GM12878 (cell line): Measurements from ENCODE around the gene PNLIPRP2. TPM values are rescaled to one million over a fixed set of nuclear protein-coding genes. Genes with fewer than 3 reads are reported as not detected.

ENCODE experiments used
- ATAC-seq: fragments of 200-7000 bp; cut with Tn5 transposase; 3 replicates; pipeline ENCODE4 v1.9.1; 2020; ENCODE audit warnings: mild to moderate bottlenecking, moderate library complexity
- BruUV-seq: library from RNA; stranded (reverse); fragments of 400-500 nt; replicated peaks from 2 replicates; lab custom pipeline; 2021; lab: Mats Ljungman, UMichigan
- CTCF ChIA-PET: fragments of 300-600 bp; sonication (Branson Sonifier 250); formaldehyde crosslinking; extraction: SDS; loops from one replicate; lab custom pipeline; 2021; ENCODE audit warnings: inconsistent platforms; lab: Yijun Ruan, JAX
- POLR2A ChIA-PET: fragments of 350-600 bp; formaldehyde crosslinking; extraction: SDS; loops from one replicate; lab custom pipeline; 2021; ENCODE audit warnings: inconsistent platforms; lab: Charles Lee
- RAD21 ChIA-PET: fragments of 300-600 bp; sonication (Branson Sonifier 250); formaldehyde crosslinking; loops from one replicate; lab custom pipeline; 2023; ENCODE audit warnings: antibody characterized with exemption; ENCODE audit not compliant: unreplicated experiment; lab: Charles Lee
- SMC1A ChIA-PET: fragments of 300-600 bp; sonication (Branson Sonifier 250); formaldehyde crosslinking; loops from one replicate; lab custom pipeline; 2023; ENCODE audit not compliant: unreplicated experiment, uncharacterized antibody; lab: Charles Lee
- DNase-seq: peaks from one replicate; pipeline ENCODE4 v3.0.0-alpha.2; 2011; ENCODE audit warnings: low read depth, low spot score
- FAIRE-seq: peaks from 3 replicates; lab custom pipeline; 2011; peaks lifted over from hg19 to GRCh38; lab: Jason Lieb, UNC
- H2AFZ ChIP-seq: 2 replicates; pipeline ENCODE4 v1.6.0; 2011; ENCODE audit warnings: low read depth, low read length, control low read depth; ENCODE audit not compliant: control insufficient read depth
- H3K27ac ChIP-seq: 2 replicates; pipeline ENCODE4 v1.5.1; 2011; ENCODE audit warnings: control low read depth; ENCODE audit not compliant: control insufficient read depth, insufficient read depth
- H3K27me3 ChIP-seq, 2 experiments: replicated peaks in 1 of 2; 2 replicates each; pipeline versions ENCODE4 v1.6.0 to v1.6.1; 2011; ENCODE audit warnings: low read length in 1 of 2; ENCODE audit not compliant: control insufficient read depth in 2 of 2, insufficient read depth in 2 of 2
- H3K36me3 ChIP-seq, 2 experiments: 2 replicates each; pipeline ENCODE4 v1.5.1; 2011; ENCODE audit warnings: low read length in 1 of 2; ENCODE audit not compliant: control insufficient read depth in 2 of 2, insufficient read depth in 2 of 2
- H3K4me1 ChIP-seq: 2 replicates; pipeline ENCODE4 v1.6.1; 2011; ENCODE audit warnings: mild to moderate bottlenecking, low read length, moderate library complexity, mixed read lengths; ENCODE audit not compliant: control insufficient read depth, insufficient read depth
- H3K4me2 ChIP-seq: 2 replicates; pipeline ENCODE4 v1.6.0; 2011; ENCODE audit warnings: control low read depth; ENCODE audit not compliant: control insufficient read depth, insufficient read depth
- H3K4me3 ChIP-seq: fragments of 200-600 bp; sonication (generic); 2 replicates; pipeline ENCODE4 v1.5.1; 2016
- H3K79me2 ChIP-seq: 2 replicates; pipeline ENCODE4 v1.6.0; 2011; ENCODE audit warnings: low read length; ENCODE audit not compliant: control insufficient read depth, insufficient read depth
- H3K9ac ChIP-seq: 2 replicates; pipeline ENCODE4 v1.8.0; 2011; ENCODE audit warnings: low read length, control low read depth, mixed read lengths; ENCODE audit not compliant: control insufficient read depth, insufficient read depth
- H3K9me3 ChIP-seq: replicated peaks from 3 replicates; pipeline ENCODE4 v1.5.1; 2011; ENCODE audit warnings: mild to moderate bottlenecking, low read length; ENCODE audit not compliant: control insufficient read depth, insufficient read depth
- H4K20me1 ChIP-seq: 2 replicates; pipeline ENCODE4 v1.6.0; 2011; ENCODE audit not compliant: control insufficient read depth, insufficient read depth
- CEBPB ChIP-seq, 2 experiments: fragments of 150-350 bp in 1 of 2; IDR thresholded peaks; 2 replicates each; pipeline ENCODE4 v1.6.1; 2012 to 2014; ENCODE audit warnings: low read depth in 2 of 2, low read length in 2 of 2, borderline replicate concordance in 1 of 2, inconsistent platforms in 1 of 2
- GABPA ChIP-seq: IDR thresholded peaks from 2 replicates; pipeline ENCODE4 v1.6.1; 2014; ENCODE audit warnings: antibody characterized with exemption, low read depth, mild to moderate bottlenecking, inconsistent platforms
- HDAC2 ChIP-seq: fragments of 200-600 bp; sonication (generic); IDR thresholded peaks from 2 replicates; pipeline ENCODE4 v1.6.1; 2017
- KLF5 ChIP-seq: fragments of 450-650 bp; IDR thresholded peaks from 2 replicates; pipeline ENCODE4 v1.6.1; 2014; ENCODE audit warnings: mild to moderate bottlenecking; ENCODE audit not compliant: partially characterized antibody
- POU2F2 ChIP-seq: IDR thresholded peaks from 3 replicates; pipeline ENCODE4 v1.6.1; 2011; ENCODE audit warnings: low read depth, mild to moderate bottlenecking, low read length, borderline replicate concordance
- SP1 ChIP-seq: IDR thresholded peaks from one replicate; pipeline ENCODE4 v1.6.1; 2011; ENCODE audit warnings: low read depth, low read length
- ZNF207 ChIP-seq: fragments of 450-650 bp; IDR thresholded peaks from 2 replicates; pipeline ENCODE4 v1.6.1; 2014; ENCODE audit warnings: antibody characterized with exemption, mild to moderate bottlenecking, borderline replicate concordance
- WGBS: methylation state at CpG from one replicate; pipeline ENCODE4 v1.1.6; 2016; ENCODE audit warnings: low lambda C conversion rate; ENCODE audit not compliant: insufficient replicate concordance, insufficient coverage; ENCODE audit errors: missing lambda C conversion rate; 5-methylcytosine and 5-hydroxymethylcytosine counted together
- in situ Hi-C: fragments of 300-500 bp; cut with MboI; formaldehyde crosslinking; loops from 9 replicates; pipeline ENCODE4 v1.14.3; 2018; ENCODE audit warnings: mixed read lengths
- intact Hi-C: fragments of 100-400 bp; cut with micrococcal nuclease; formaldehyde crosslinking; loops from one replicate; pipeline ENCODE4 v1.14.2; 2022; ENCODE audit not compliant: unreplicated experiment
- polyA plus RNA-seq, 11 experiments: library from polyadenylated mRNA; depleted of rRNA in 4 of 11; unstranded in 6 of 11; stranded (reverse) in 5 of 11; fragments of >200 nt; fragmentation: Nextera tagmentation in 4 of 11; fragmentation: Illumina TruSeq in 1 of 11; extraction: Ambion mirVana in 4 of 11; extraction: Trizol in 1 of 11; gene quantifications; 1 replicate in 1 of 11; 2 replicates in 10 of 11; pipeline versions ENCODE4 v1.2.1 to v1.2.3, GENCODE V29; 2011 to 2016; ENCODE audit warnings: inconsistent platforms in 2 of 11, missing spikeins in 2 of 11, low read depth in 1 of 11
- total RNA-seq, 4 experiments: library from RNA; depleted of rRNA in 3 of 4; stranded (reverse); fragments of >200 nt in 3 of 4; fragmentation: Illumina TruSeq in 1 of 4; extraction: Trizol in 1 of 4; gene quantifications; 2 replicates each; pipeline versions ENCODE4 v1.2.1 to v1.2.3, GENCODE V29; 2013 to 2021
- TF ChIP-seq, protein P1 (sequence below): IDR thresholded peaks from 2 replicates; pipeline ENCODE4 v1.6.1; 2012; ENCODE audit warnings: low read length, inconsistent platforms
- TF ChIP-seq, protein P2 (sequence below): fragments of 450-650 bp; formaldehyde crosslinking; IDR thresholded peaks from 2 replicates; pipeline ENCODE4 v1.4.0; 2022; ENCODE audit warnings: mild to moderate bottlenecking, moderate library complexity
- TF ChIP-seq, protein P3 (sequence below): fragments of 450-650 bp; IDR thresholded peaks from 2 replicates; pipeline ENCODE4 v1.6.1; 2016; ENCODE audit warnings: mild to moderate bottlenecking
- TF ChIP-seq, protein P4 (sequence below): IDR thresholded peaks from 2 replicates; pipeline ENCODE4 v1.6.1; 2011; ENCODE audit warnings: mild to moderate bottlenecking, low read depth, low read length, moderate library complexity; ENCODE audit not compliant: insufficient replicate concordance
- TF ChIP-seq, protein P5 (sequence below): IDR thresholded peaks from 2 replicates; pipeline ENCODE4 v1.6.1; 2012; ENCODE audit warnings: low read depth, low read length, improper control_type of control experiment
- TF ChIP-seq, protein P6 (sequence below): fragments of 450-650 bp; IDR thresholded peaks from 2 replicates; pipeline ENCODE4 v1.6.1; 2017; ENCODE audit warnings: mild to moderate bottlenecking, low read depth, inconsistent platforms; ENCODE audit not compliant: poor library complexity, severe bottlenecking

PNLIPRP2 gene
- total and polyA plus RNA-seq, 10 of the 15 experiments (the other 5 are each of a cell fraction or from before 2014, with no cell fraction given), result 0.33 TPM; not detected in 9

DNA sequence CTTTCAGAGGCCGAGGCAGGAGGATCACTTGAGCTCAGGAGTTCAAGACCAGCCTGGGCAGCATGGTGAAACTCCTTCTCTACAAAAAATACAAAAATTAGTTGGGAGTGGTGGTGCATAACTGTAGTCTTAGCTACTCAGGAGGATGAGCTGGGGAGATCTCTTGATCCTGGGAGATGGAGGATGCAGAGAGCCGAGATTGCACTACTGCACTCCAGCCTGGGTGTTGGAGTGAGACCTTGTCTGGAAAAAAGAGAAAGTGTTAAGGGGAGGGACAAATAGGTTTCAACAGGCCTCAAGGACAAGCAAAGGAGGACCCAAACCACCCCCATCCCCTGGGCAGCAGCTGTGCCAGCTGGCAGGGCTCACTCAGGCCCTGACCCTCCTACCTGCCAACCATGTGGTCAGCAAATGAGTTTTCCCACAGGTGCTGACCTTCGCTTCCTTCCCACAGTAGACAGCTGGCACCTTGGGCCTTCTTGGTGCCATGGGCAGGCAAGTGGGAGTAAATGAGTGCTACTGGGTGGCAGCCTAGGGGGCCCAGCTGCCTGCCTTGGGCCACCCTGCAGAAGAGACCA lies 5.5 kb upstream of the PNLIPRP2 start (continued):
- TF ChIP-seq, protein P1, sequence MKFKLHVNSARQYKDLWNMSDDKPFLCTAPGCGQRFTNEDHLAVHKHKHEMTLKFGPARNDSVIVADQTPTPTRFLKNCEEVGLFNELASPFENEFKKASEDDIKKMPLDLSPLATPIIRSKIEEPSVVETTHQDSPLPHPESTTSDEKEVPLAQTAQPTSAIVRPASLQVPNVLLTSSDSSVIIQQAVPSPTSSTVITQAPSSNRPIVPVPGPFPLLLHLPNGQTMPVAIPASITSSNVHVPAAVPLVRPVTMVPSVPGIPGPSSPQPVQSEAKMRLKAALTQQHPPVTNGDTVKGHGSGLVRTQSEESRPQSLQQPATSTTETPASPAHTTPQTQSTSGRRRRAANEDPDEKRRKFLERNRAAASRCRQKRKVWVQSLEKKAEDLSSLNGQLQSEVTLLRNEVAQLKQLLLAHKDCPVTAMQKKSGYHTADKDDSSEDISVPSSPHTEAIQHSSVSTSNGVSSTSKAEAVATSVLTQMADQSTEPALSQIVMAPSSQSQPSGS, result no peak
- TF ChIP-seq GABPA (no peak), SP1 (no peak), POU2F2 (no peak)
- TF ChIP-seq, protein P2, sequence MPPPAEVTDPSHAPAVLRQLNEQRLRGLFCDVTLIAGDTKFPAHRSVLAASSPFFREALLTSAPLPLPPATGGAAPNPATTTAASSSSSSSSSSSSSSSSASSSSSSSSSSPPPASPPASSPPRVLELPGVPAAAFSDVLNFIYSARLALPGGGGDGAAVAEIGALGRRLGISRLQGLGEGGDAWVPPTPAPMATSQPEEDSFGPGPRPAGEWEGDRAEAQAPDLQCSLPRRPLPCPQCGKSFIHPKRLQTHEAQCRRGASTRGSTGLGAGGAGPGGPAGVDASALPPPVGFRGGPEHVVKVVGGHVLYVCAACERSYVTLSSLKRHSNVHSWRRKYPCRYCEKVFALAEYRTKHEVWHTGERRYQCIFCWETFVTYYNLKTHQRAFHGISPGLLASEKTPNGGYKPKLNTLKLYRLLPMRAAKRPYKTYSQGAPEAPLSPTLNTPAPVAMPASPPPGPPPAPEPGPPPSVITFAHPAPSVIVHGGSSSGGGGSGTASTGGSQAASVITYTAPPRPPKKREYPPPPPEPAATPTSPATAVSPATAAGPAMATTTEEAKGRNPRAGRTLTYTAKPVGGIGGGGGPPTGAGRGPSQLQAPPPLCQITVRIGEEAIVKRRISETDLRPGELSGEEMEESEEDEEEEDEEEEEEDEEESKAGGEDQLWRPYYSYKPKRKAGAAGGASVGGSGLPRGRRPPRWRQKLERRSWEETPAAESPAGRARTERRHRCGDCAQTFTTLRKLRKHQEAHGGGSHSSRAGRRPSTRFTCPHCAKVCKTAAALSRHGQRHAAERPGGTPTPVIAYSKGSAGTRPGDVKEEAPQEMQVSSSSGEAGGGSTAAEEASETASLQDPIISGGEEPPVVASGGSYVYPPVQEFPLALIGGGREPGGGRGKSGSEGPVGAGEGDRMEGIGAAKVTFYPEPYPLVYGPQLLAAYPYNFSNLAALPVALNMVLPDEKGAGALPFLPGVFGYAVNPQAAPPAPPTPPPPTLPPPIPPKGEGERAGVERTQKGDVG, result no peak
- TF ChIP-seq, all 136 proteins: peak for 0

DNA sequence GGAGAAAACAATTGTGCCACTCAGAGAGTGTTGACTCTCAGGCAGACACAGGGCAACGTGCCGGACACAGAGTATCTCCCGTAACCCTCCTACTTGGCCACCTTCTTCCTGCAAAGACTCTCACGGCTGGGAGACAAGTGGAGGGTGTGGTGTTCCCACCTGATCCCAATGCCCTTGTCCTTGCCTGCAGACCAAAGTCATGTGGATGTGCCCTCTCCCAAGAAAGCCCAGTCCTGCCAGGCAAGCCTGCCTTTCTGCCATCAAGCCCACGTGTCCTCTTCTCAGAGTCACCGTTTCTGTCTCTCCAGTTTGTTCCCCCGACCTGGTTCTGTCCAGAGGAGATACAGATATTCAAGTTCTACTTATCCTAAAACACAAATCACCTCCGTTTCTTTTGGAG lies 723 bp downstream of the PNLIPRP2 start:
- no TSS peak for BruUV-seq
- FAIRE-seq, result no peak
- CTCF ChIA-PET, result no interaction called here
- TF ChIP-seq, protein P3, sequence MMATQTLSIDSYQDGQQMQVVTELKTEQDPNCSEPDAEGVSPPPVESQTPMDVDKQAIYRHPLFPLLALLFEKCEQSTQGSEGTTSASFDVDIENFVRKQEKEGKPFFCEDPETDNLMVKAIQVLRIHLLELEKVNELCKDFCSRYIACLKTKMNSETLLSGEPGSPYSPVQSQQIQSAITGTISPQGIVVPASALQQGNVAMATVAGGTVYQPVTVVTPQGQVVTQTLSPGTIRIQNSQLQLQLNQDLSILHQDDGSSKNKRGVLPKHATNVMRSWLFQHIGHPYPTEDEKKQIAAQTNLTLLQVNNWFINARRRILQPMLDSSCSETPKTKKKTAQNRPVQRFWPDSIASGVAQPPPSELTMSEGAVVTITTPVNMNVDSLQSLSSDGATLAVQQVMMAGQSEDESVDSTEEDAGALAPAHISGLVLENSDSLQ, result no peak
- TF ChIP-seq, protein P4, sequence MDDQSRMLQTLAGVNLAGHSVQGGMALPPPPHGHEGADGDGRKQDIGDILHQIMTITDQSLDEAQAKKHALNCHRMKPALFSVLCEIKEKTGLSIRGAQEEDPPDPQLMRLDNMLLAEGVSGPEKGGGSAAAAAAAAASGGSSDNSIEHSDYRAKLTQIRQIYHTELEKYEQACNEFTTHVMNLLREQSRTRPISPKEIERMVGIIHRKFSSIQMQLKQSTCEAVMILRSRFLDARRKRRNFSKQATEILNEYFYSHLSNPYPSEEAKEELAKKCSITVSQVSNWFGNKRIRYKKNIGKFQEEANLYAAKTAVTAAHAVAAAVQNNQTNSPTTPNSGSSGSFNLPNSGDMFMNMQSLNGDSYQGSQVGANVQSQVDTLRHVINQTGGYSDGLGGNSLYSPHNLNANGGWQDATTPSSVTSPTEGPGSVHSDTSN, result no peak
- TF ChIP-seq ZNF207 (no peak), KLF5 (no peak), HDAC2 (no peak), CEBPB (IDR thresholded peaks at IDR 0.05; ENCODE audit: borderline replicate concordance in 1 of 2, low read depth in 2 of 2, low read length in 2 of 2) (no peak)
- TF ChIP-seq, protein P5, sequence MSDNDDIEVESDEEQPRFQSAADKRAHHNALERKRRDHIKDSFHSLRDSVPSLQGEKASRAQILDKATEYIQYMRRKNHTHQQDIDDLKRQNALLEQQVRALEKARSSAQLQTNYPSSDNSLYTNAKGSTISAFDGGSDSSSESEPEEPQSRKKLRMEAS, result no peak
- TF ChIP-seq, protein P6, sequence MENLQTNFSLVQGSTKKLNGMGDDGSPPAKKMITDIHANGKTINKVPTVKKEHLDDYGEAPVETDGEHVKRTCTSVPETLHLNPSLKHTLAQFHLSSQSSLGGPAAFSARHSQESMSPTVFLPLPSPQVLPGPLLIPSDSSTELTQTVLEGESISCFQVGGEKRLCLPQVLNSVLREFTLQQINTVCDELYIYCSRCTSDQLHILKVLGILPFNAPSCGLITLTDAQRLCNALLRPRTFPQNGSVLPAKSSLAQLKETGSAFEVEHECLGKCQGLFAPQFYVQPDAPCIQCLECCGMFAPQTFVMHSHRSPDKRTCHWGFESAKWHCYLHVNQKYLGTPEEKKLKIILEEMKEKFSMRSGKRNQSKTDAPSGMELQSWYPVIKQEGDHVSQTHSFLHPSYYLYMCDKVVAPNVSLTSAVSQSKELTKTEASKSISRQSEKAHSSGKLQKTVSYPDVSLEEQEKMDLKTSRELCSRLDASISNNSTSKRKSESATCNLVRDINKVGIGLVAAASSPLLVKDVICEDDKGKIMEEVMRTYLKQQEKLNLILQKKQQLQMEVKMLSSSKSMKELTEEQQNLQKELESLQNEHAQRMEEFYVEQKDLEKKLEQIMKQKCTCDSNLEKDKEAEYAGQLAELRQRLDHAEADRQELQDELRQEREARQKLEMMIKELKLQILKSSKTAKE, result no peak

More for the DNA sequence above, 723 bp downstream of the PNLIPRP2 start:
- in situ Hi-C loops (no loop called here), intact Hi-C loops (no loop called here)
- ChIA-PET SMC1A (no interaction called here), RAD21 (no interaction called here), POLR2A (no interaction called here)
- ATAC-seq (no peak), DNase-seq (no peak)
- no peaks in the 10 kb centered on the region for H3K36me3 ChIP-seq
- no peak overlapping the region for H2AFZ ChIP-seq
- no peak overlapping the region for H3K9ac ChIP-seq
- no peak overlapping the region for H3K27ac ChIP-seq
- H3K27me3 ChIP-seq, result no peaks in the 10 kb centered on the region; a peak in 1 of 4 replicates
- WGBS, result 26% methylated on average over 8 of the region's 8 CpGs
- H4K20me1 ChIP-seq, result no peaks in the 10 kb centered on the region
- H3K4me1 ChIP-seq, result no peaks in the 10 kb centered on the region
- H3K79me2 ChIP-seq, result no peaks in the 10 kb centered on the region
- no peaks in the 10 kb centered on the region for H3K9me3 ChIP-seq
- no peak overlapping the region for H3K4me3 ChIP-seq
- no peak overlapping the region for H3K4me2 ChIP-seq
